Heart left ventricle (tissue), 13 donors: Measurements from ENCODE around the gene ZNF57.

Source experiments
- CTCF ChIP-seq, 12 donors: fragments of 200-600 bp; sonication (generic) in 4 of 12; IDR thresholded peaks; one replicate each; pipeline versions ENCODE4 v1.5.0 to v1.8.0; 2018 to 2022; ENCODE audit warnings: antibody characterized with exemption in 12 of 12, mild to moderate bottlenecking in 5 of 12
- POLR2A ChIP-seq, 2 donors: fragments of 450-650 bp; IDR thresholded peaks; one replicate each; pipeline ENCODE4 v1.6.1; 2017; ENCODE audit warnings: antibody characterized with exemption in 2 of 2, mild to moderate bottlenecking in 2 of 2, moderate library complexity in 2 of 2
- donor health status: ischemic (EF 13 %, LVEDD 7.1; RV severe dilation, severe dysfunction).
- donor health status: DM: no; HTN: yes; CAD: no.
- donor health status: DM: no; HTN: no; CAD: no.
- donor health status: ischemic (EF 25% LVEDD 6.9; RV normal size, moderate dysfunction).
- donor health status: ischemic (EF 25% LVEDD 5.7; RV mildly dilated, moderate dysfunction).
- donor health status: ischemic (EF 35%, LVEDD 5.7; RV mildly dilated, moderate dysfunction).
- donor health status: nonischemic (EF 11% LVEDD 7.7; RV severe dilation, severe dysfunction).
- donor health status: DM: yes; HTN: yes; CAD: no.
- donor health status: PGD.
- donor health status: ischemic (EF 29% LVEDD 5.4; RV normal size, mild dysfunction).
- donor health status: nonischemic (EF 23%, LVEDD 6.1; RV moderate dilation, normal function).

GRCh38 chr19:2888731-2889224 lies 11.9 kb upstream of the ZNF57 start:
- TF ChIP-seq CTCF (IDR thresholded peaks at IDR 0.05) (peak in 3 of 12 donors; percentile 9 to 32 (median 16)), POLR2A (IDR thresholded peaks at IDR 0.05) (no peak)
